Mammary epithelial cell (primary cell): Measurements from ENCODE around the gene SPN.
"Not testable (repeated sequence)": the region's sequence is repeated elsewhere in the genome, so short reads cannot be mapped to it uniquely, and the experiment has no call there.

ENCODE experiments used
- EZH2 ChIP-seq: IDR thresholded peaks from 2 replicates; pipeline ENCODE4 v1.6.1; 2012; ENCODE audit warnings: low read length, inconsistent platforms, borderline replicate concordance
- TF ChIP-seq, protein P1 (sequence below), 2 donors: IDR thresholded peaks in 1 of 2; conservative IDR thresholded peaks in 1 of 2; 2 replicates each; pipeline ENCODE4 v1.5.1; 2011 to 2012; ENCODE audit warnings: inconsistent platforms in 2 of 2, low read length in 2 of 2, mild to moderate bottlenecking in 2 of 2, control low read depth in 1 of 2, low read depth in 1 of 2; ENCODE audit not compliant: insufficient read depth in 1 of 2; ENCODE audit errors: extremely low read depth in 1 of 2

- TF ChIP-seq, protein P1, sequence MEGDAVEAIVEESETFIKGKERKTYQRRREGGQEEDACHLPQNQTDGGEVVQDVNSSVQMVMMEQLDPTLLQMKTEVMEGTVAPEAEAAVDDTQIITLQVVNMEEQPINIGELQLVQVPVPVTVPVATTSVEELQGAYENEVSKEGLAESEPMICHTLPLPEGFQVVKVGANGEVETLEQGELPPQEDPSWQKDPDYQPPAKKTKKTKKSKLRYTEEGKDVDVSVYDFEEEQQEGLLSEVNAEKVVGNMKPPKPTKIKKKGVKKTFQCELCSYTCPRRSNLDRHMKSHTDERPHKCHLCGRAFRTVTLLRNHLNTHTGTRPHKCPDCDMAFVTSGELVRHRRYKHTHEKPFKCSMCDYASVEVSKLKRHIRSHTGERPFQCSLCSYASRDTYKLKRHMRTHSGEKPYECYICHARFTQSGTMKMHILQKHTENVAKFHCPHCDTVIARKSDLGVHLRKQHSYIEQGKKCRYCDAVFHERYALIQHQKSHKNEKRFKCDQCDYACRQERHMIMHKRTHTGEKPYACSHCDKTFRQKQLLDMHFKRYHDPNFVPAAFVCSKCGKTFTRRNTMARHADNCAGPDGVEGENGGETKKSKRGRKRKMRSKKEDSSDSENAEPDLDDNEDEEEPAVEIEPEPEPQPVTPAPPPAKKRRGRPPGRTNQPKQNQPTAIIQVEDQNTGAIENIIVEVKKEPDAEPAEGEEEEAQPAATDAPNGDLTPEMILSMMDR (conservative IDR thresholded peaks at IDR 0.05 in 1 of 2, IDR thresholded peaks at IDR 0.05 in 1 of 2; ENCODE audit: extremely low read depth in 1 of 2, insufficient read depth in 1 of 2, low read depth in 1 of 2, low read length in 2 of 2), result not testable (repeated sequence)
- TF ChIP-seq EZH2, result not testable (repeated sequence)
Observed at GRCh38 chr16:29614691-29615314, 48.2 kb upstream of the SPN start.
